CD4-positive, alpha-beta T cell (primary cell): Measurements from ENCODE around the gene ENPP5. TPM values are rescaled to one million over a fixed set of nuclear protein-coding genes. Genes with fewer than 3 reads are reported as not detected.

Source experiments
- ATAC-seq: fragments of 200-7000 bp; cut with Tn5 transposase; one replicate; pipeline ENCODE4 v1.10.0; 2022; ENCODE audit warnings: mild to moderate bottlenecking; ENCODE audit not compliant: poor library complexity
- CTCF ChIA-PET: fragments of 350-600 bp; sonication (Branson Sonifier 250); formaldehyde crosslinking; loops from one replicate; lab custom pipeline; 2021; ENCODE audit warnings: antibody characterized with exemption, inconsistent platforms; lab: Charles Lee
- POLR2A ChIA-PET: fragments of 350-600 bp; sonication (Branson Sonifier 250); formaldehyde crosslinking; loops from one replicate; lab custom pipeline; 2021; ENCODE audit warnings: antibody characterized with exemption, inconsistent platforms; lab: Charles Lee
- DNase-seq, 14 experiments: peaks; one replicate each; pipeline ENCODE4 v3.0.0-alpha.2; 2013 to 2020; ENCODE audit warnings: mixed read lengths in 2 of 14
- H3K27ac ChIP-seq, 2 donors: one replicate each; pipeline versions ENCODE4 v1.5.1 to v1.7.0; 2013; ENCODE audit warnings: low read length in 2 of 2, low read depth in 1 of 2, mild to moderate bottlenecking in 1 of 2
- H3K27me3 ChIP-seq, 2 experiments: 1 replicate in 1 of 2; 2 replicates in 1 of 2; pipeline versions ENCODE4 v1.6.1 to v1.7.0; 2013; ENCODE audit warnings: low read length in 2 of 2, control low read depth in 1 of 2, mild to moderate bottlenecking in 1 of 2, moderate library complexity in 1 of 2; ENCODE audit not compliant: insufficient read depth in 2 of 2, control insufficient read depth in 1 of 2
- H3K36me3 ChIP-seq: one replicate; pipeline ENCODE4 v1.6.1; 2013; ENCODE audit warnings: low read length, control low read depth; ENCODE audit not compliant: insufficient read depth
- H3K4me1 ChIP-seq: one replicate; pipeline ENCODE4 v1.6.1; 2013; ENCODE audit warnings: low read length, control low read depth; ENCODE audit not compliant: insufficient read depth
- H3K4me3 ChIP-seq: one replicate; pipeline ENCODE4 v1.5.1; 2013; ENCODE audit warnings: mild to moderate bottlenecking, low read length, moderate library complexity
- H3K9me3 ChIP-seq, 2 experiments: 1 replicate in 1 of 2; 2 replicates in 1 of 2; pipeline versions ENCODE4 v1.6.1 to v1.7.0; 2013; ENCODE audit warnings: low read length in 2 of 2, mild to moderate bottlenecking in 2 of 2, control low read depth in 1 of 2, moderate library complexity in 1 of 2; ENCODE audit not compliant: control insufficient read depth in 1 of 2, insufficient read depth in 1 of 2
- H3K27ac Mint-ChIP-seq: one replicate; pipeline ENCODE4 v1.8.0; 2020; ENCODE audit warnings: mixed read lengths
- H3K27me3 Mint-ChIP-seq: one replicate; pipeline ENCODE4 v1.8.0; 2021; ENCODE audit warnings: mixed read lengths
- H3K36me3 Mint-ChIP-seq: one replicate; pipeline ENCODE4 v1.8.0; 2021; ENCODE audit warnings: low read depth, mixed read lengths
- H3K4me1 Mint-ChIP-seq: one replicate; pipeline ENCODE4 v1.8.0; 2021; ENCODE audit warnings: low read depth, mixed read lengths
- H3K4me3 Mint-ChIP-seq: one replicate; pipeline ENCODE4 v1.8.0; 2020; ENCODE audit warnings: mild to moderate bottlenecking, mixed read lengths
- H3K9me3 Mint-ChIP-seq: one replicate; pipeline ENCODE4 v1.8.0; 2020; ENCODE audit warnings: mixed read lengths
- intact Hi-C, 2 experiments: fragments of 100-400 bp; cut with DNase I in 1 of 2; cut with micrococcal nuclease in 1 of 2; formaldehyde crosslinking; loops; one replicate each; pipeline versions ENCODE4 v1.15.1 to v1.9.0; 2023 to 2025; cut with DNase I, micrococcal nuclease
- total RNA-seq, 174 experiments: library from RNA in 2 of 174; stranded (reverse) in 2 of 174; gene quantifications; one replicate each; pipeline ENCODE4 v1.2.3 and lab custom pipeline; 2021 to 2026
- TF ChIP-seq, protein P1 (sequence below): fragments of 200-600 bp; IDR thresholded peaks from one replicate; pipeline ENCODE4 v1.8.0; 2022; ENCODE audit warnings: antibody characterized with exemption, mild to moderate bottlenecking

The ENPP5 gene
- total RNA-seq, 2 experiments from 2014 or later: 0.11 to 0.19 TPM

DNA sequence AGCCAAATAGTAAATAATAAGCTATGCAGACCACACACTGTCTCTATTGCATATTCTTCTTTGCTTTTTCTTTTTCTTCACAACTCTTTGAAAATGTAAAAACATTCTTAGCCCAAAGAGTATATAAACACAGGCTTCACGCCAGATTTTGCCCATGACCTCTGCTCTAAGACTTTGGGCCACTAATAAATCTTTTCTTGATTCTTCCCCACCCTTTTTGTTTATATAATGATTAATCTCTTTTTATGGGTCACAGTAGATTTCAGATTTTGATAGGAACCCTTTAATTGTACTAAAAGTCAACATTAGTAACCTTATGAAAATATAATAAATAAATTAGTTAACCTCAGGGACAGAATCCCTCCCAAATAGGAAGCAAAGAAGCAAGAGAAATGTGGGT lies 15.8 kb upstream of the ENPP5 start:
- intact Hi-C loops: no loop called here
- POLR2A ChIA-PET: no interaction called here
- peaks cover 41% of the 10 kb centered on the region for H3K27me3 Mint-ChIP-seq
- ATAC-seq (no peak), DNase-seq (no peak)
- peaks cover 5 to 20% of the 10 kb centered on the region in 2 experiments for H3K27me3 ChIP-seq
- H3K4me3 Mint-ChIP-seq: no peak overlapping the region
- no peaks in the 10 kb centered on the region for H3K4me1 Mint-ChIP-seq
- CTCF ChIA-PET: no interaction called here
- H3K36me3 Mint-ChIP-seq: no peaks in the 10 kb centered on the region
- H3K27ac Mint-ChIP-seq: no peak overlapping the region
- H3K9me3 Mint-ChIP-seq: no peaks in the 10 kb centered on the region
- no peak overlapping the region for H3K27ac ChIP-seq
- no peaks in the 10 kb centered on the region for H3K9me3 ChIP-seq
- no peaks in the 10 kb centered on the region for H3K4me1 ChIP-seq
- H3K36me3 ChIP-seq: no peaks in the 10 kb centered on the region
- TF ChIP-seq, protein P1, sequence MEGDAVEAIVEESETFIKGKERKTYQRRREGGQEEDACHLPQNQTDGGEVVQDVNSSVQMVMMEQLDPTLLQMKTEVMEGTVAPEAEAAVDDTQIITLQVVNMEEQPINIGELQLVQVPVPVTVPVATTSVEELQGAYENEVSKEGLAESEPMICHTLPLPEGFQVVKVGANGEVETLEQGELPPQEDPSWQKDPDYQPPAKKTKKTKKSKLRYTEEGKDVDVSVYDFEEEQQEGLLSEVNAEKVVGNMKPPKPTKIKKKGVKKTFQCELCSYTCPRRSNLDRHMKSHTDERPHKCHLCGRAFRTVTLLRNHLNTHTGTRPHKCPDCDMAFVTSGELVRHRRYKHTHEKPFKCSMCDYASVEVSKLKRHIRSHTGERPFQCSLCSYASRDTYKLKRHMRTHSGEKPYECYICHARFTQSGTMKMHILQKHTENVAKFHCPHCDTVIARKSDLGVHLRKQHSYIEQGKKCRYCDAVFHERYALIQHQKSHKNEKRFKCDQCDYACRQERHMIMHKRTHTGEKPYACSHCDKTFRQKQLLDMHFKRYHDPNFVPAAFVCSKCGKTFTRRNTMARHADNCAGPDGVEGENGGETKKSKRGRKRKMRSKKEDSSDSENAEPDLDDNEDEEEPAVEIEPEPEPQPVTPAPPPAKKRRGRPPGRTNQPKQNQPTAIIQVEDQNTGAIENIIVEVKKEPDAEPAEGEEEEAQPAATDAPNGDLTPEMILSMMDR: no peak
- no peak overlapping the region for H3K4me3 ChIP-seq

DNA sequence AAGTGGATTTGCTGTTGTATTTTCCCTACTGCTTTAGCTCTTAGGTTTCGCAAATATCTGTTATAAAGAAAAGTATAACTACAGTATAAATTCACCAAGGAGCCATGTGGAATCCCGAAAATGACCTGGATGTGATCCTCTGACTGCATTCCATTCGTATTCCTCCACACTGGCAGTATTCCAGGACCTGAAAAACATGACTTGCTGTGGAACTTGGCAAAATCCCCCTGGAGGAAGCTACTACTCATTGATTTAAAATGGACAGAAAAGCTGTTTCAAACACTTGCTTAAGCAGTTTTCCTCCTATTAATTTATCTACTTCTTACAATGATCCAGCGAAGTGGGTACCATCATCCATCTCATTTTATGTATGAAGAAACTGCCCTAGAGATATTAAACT lies 13.3 kb upstream of the ENPP5 start:
- H3K36me3 Mint-ChIP-seq: no peaks in the 10 kb centered on the region
- CTCF ChIA-PET: no interaction called here

DNA sequence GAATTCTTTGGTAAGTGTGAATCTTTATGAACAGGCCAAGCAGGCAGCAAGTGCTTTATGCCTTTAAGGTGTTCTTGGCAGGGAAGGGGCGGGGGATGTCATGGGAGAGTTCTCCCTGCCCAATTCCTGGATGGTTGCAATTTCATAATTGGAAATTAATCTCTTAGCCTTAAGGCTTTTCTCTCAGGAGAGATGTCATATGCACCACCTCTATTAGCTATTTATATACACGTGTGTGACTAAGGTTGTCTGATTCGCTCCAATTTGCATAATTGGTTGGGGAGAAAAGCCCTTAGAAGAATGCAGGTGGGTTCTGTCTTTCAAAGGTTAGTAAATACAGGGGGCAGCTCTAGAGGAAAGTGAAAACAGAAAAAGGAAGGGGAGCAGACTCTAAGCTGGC lies 5.2 kb upstream of the ENPP5 start:
- peaks cover 20% of the 10 kb centered on the region for H3K27me3 Mint-ChIP-seq

More for the DNA sequence above, 13.3 kb upstream of the ENPP5 start:
- H3K9me3 Mint-ChIP-seq: no peaks in the 10 kb centered on the region
- peaks cover 32% of the 10 kb centered on the region for H3K27me3 Mint-ChIP-seq
- H3K4me3 Mint-ChIP-seq: no peak overlapping the region
- Histone ChIP-seq H3K27ac (no peak overlapping the region), H3K4me3 (no peak overlapping the region), H3K9me3 (no peaks in the 10 kb centered on the region), H3K4me1 (no peaks in the 10 kb centered on the region), H3K36me3 (no peaks in the 10 kb centered on the region), H3K27me3 (peaks cover 5 to 14% of the 10 kb centered on the region in 2 experiments)
- POLR2A ChIA-PET: interaction anchor here (0.6 kb wide), 1 partner anchor 106 kb away, joined by 3 read pairs; no protein-coding TSS in a partner anchor
- TF ChIP-seq, protein P1: no peak
- H3K27ac Mint-ChIP-seq: no peak overlapping the region
- DNase-seq (no peak), ATAC-seq (no peak)
- no peaks in the 10 kb centered on the region for H3K4me1 Mint-ChIP-seq
- intact Hi-C loops: no loop called here

More for the DNA sequence above, 5.2 kb upstream of the ENPP5 start:
- Histone ChIP-seq H3K9me3 (no peaks in the 10 kb centered on the region), H3K36me3 (no peaks in the 10 kb centered on the region), H3K27ac (no peak overlapping the region), H3K27me3 (no peaks in the 10 kb centered on the region), H3K4me3 (no peak overlapping the region), H3K4me1 (peaks cover 7% of the 10 kb centered on the region)
- DNase-seq (no peak), ATAC-seq (no peak)
- ChIA-PET POLR2A (no interaction called here), CTCF (no interaction called here)
- Mint-ChIP-seq H3K4me1 (peaks cover 24% of the 10 kb centered on the region), H3K9me3 (no peaks in the 10 kb centered on the region), H3K27ac (no peak overlapping the region), H3K36me3 (no peaks in the 10 kb centered on the region), H3K4me3 (no peak overlapping the region)
- intact Hi-C loops: no loop called here
- TF ChIP-seq, protein P1: no peak
